Measurements from ENCODE around the gene TJP3. TPM values are rescaled to one million over a fixed set of nuclear protein-coding genes. Genes with fewer than 3 reads are reported as not detected.

TJP3 gene
- total and polyA plus RNA-seq, 10 of the 15 experiments (the other 5 are each of a cell fraction or from before 2014, with no cell fraction given): 0.04 to 1.2 (median 0.29) TPM; not detected in 6

GRCh38 chr19:3701200-3701599 lies 7.0 kb upstream of the TJP3 start:
- H3K4me1 ChIP-seq (ENCODE audit: control insufficient read depth, insufficient read depth, low read length): no peaks in the 10 kb centered on the region; the same call in 1 of the 2 replicates
- FAIRE-seq: no peak
- ChIA-PET RAD21 (ENCODE audit: unreplicated experiment) (interaction anchor here (1.6 kb wide), 1 partner anchor 27 kb away, joined by 3 read pairs; no protein-coding TSS in a partner anchor), SMC1A (ENCODE audit: uncharacterized antibody, unreplicated experiment) (interaction anchor here (1.6 kb wide), 1 partner anchor 12 kb away, joined by 4 read pairs; no protein-coding TSS in a partner anchor), CTCF (interaction anchor here (0.7 to 1.6 kb wide), 5 partner anchors 13 to 110 kb away, joined by 3 to 8 read pairs (median 3); partner anchors contain the start of gene MRPL54), POLR2A (no interaction called here)
- H3K27ac ChIP-seq (ENCODE audit: control insufficient read depth, insufficient read depth): no peak overlapping the region
- no TSS peak for BruUV-seq (replicated peaks)
- WGBS (ENCODE audit: insufficient coverage, insufficient replicate concordance, low lambda C conversion rate, missing lambda C conversion rate): 0% methylated on average over 1 of the region's 1 CpG
- in situ Hi-C loops (cut with MboI): loop anchor here (5.0 kb wide), 1 partner anchor 39 kb away; no protein-coding TSS in a partner anchor
- no peak for ATAC-seq
- intact Hi-C loops (cut with micrococcal nuclease; ENCODE audit: unreplicated experiment): no loop called here
- H3K9ac ChIP-seq (ENCODE audit: control insufficient read depth, insufficient read depth, low read length): no peak overlapping the region
- H3K9me3 ChIP-seq (replicated peaks; ENCODE audit: control insufficient read depth, insufficient read depth, low read length): no peaks in the 10 kb centered on the region
- H2AFZ ChIP-seq (ENCODE audit: control insufficient read depth, low read depth, low read length): no peak overlapping the region
- H3K36me3 ChIP-seq (ENCODE audit: control insufficient read depth in 2 of 2, insufficient read depth in 2 of 2, low read length in 1 of 2): no peaks in the 10 kb centered on the region
- no peak overlapping the region for H3K4me2 ChIP-seq (ENCODE audit: control insufficient read depth, insufficient read depth)
- H3K27me3 ChIP-seq (replicated peaks in 1 of 2; ENCODE audit: control insufficient read depth in 2 of 2, insufficient read depth in 2 of 2, low read length in 1 of 2): no peaks in the 10 kb centered on the region
- no peak for TF ChIP-seq ESRRA (IDR thresholded peaks at IDR 0.05; ENCODE audit: low read length)
- TF ChIP-seq STAT3 (IDR thresholded peaks at IDR 0.05; ENCODE audit: low read depth, low read length): no peak
- no peak for TF ChIP-seq SPI1 (IDR thresholded peaks at IDR 0.05; ENCODE audit: borderline replicate concordance, insufficient read depth, low read depth, low read length)
- no peak for TF ChIP-seq GABPA (IDR thresholded peaks at IDR 0.05; ENCODE audit: low read depth)
- no peak for TF ChIP-seq MEF2B (IDR thresholded peaks at IDR 0.05; ENCODE audit: partially characterized antibody, poor library complexity, severe bottlenecking)
- TF ChIP-seq BRCA1 (IDR thresholded peaks at IDR 0.05; ENCODE audit: low read depth, low read length): no peak
- no peak for TF ChIP-seq MXI1 (IDR thresholded peaks at IDR 0.05; ENCODE audit: low read depth, low read length)
- TF ChIP-seq LARP7 (IDR thresholded peaks at IDR 0.05): no peak
- no peak for TF ChIP-seq TAF1 (IDR thresholded peaks at IDR 0.05; ENCODE audit: borderline replicate concordance, low read depth, low read length)
- DNase-seq (ENCODE audit: low read depth, low spot score): no peak
- no peak overlapping the region for H3K4me3 ChIP-seq
- H3K79me2 ChIP-seq (ENCODE audit: control insufficient read depth, insufficient read depth, low read length): peaks cover 30% of the 10 kb centered on the region
- H4K20me1 ChIP-seq (ENCODE audit: control insufficient read depth, insufficient read depth): no peaks in the 10 kb centered on the region

Measured in GM12878 (cell line).